Liver (tissue), 9 donors: Measurements from ENCODE around the gene ADARB1. TPM values are rescaled to one million over a fixed set of nuclear protein-coding genes. Genes with fewer than 3 reads are reported as not detected.

Experiments
- DNase-seq: peaks from one replicate; pipeline ENCODE4 v3.0.0-alpha.2; 2017; ENCODE audit warnings: low spot score
- H3K27ac ChIP-seq, 2 donors: one replicate each; pipeline ENCODE4 v1.7.0; 2013; ENCODE audit warnings: inconsistent platforms in 2 of 2, low read length in 2 of 2, control low read depth in 1 of 2, low read depth in 1 of 2, mild to moderate bottlenecking in 1 of 2
- H3K27me3 ChIP-seq, 4 donors: one replicate each; pipeline versions ENCODE4 v1.6.1 to v1.7.0; 2013; ENCODE audit warnings: low read length in 3 of 4, inconsistent platforms in 1 of 4, mild to moderate bottlenecking in 1 of 4, moderate library complexity in 1 of 4; ENCODE audit not compliant: control insufficient read depth in 4 of 4, insufficient read depth in 4 of 4
- H3K36me3 ChIP-seq, 4 donors: one replicate each; pipeline versions ENCODE4 v1.6.1 to v1.7.0; 2013; ENCODE audit warnings: low read length in 3 of 4, mild to moderate bottlenecking in 3 of 4, low read depth in 1 of 4, moderate library complexity in 1 of 4; ENCODE audit not compliant: control insufficient read depth in 4 of 4, insufficient read depth in 3 of 4
- H3K4me1 ChIP-seq, 4 donors: one replicate each; pipeline versions ENCODE4 v1.6.1 to v1.7.0; 2013; ENCODE audit warnings: low read length in 3 of 4, mild to moderate bottlenecking in 3 of 4, moderate library complexity in 1 of 4; ENCODE audit not compliant: control insufficient read depth in 4 of 4, insufficient read depth in 4 of 4
- H3K4me3 ChIP-seq, 3 donors: one replicate each; pipeline versions ENCODE4 v1.6.1 to v1.7.0; 2013; ENCODE audit warnings: low read length in 3 of 3, control low read depth in 1 of 3, low read depth in 1 of 3, mild to moderate bottlenecking in 1 of 3
- H3K9ac ChIP-seq, 2 donors: one replicate each; pipeline ENCODE4 v1.7.0; 2013; ENCODE audit warnings: low read length in 2 of 2, mild to moderate bottlenecking in 2 of 2, moderate library complexity in 2 of 2, control low read depth in 1 of 2, low read depth in 1 of 2
- H3K9me3 ChIP-seq, 4 donors: one replicate each; pipeline versions ENCODE4 v1.6.1 to v1.7.0; 2013; ENCODE audit warnings: low read length in 3 of 4; ENCODE audit not compliant: control insufficient read depth in 4 of 4
- ATF3 ChIP-seq: IDR thresholded peaks from 2 replicates; pipeline ENCODE4 v1.6.1; 2016; ENCODE audit warnings: antibody characterized with exemption
- CTCF ChIP-seq: fragments of 150-350 bp; IDR thresholded peaks from 2 replicates; pipeline ENCODE4 v1.5.1; 2017; ENCODE audit warnings: improper control_type of control experiment, low read depth, low read length; ENCODE audit not compliant: missing input control
- EGR1 ChIP-seq, 2 donors: IDR thresholded peaks; 2 replicates each; pipeline ENCODE4 v1.6.1; 2016 to 2018; ENCODE audit warnings: antibody characterized with exemption in 2 of 2, low read depth in 2 of 2
- FOXA1 ChIP-seq: IDR thresholded peaks from 2 replicates; pipeline ENCODE4 v1.6.1; 2016; ENCODE audit warnings: antibody characterized with exemption
- FOXA2 ChIP-seq: IDR thresholded peaks from 2 replicates; pipeline ENCODE4 v1.6.1; 2016; ENCODE audit warnings: antibody characterized with exemption
- GABPA ChIP-seq, 2 donors: IDR thresholded peaks in 1 of 2; conservative IDR thresholded peaks in 1 of 2; 2 replicates each; pipeline ENCODE4 v1.6.1; 2016; ENCODE audit warnings: antibody characterized with exemption in 2 of 2, mild to moderate bottlenecking in 1 of 2, moderate library complexity in 1 of 2
- HNF4A ChIP-seq, 2 donors: conservative IDR thresholded peaks; 2 replicates each; pipeline ENCODE4 v1.6.1; 2016; ENCODE audit warnings: antibody characterized with exemption in 2 of 2, mild to moderate bottlenecking in 2 of 2
- HNF4G ChIP-seq: IDR thresholded peaks from 2 replicates; pipeline ENCODE4 v1.6.1; 2016; ENCODE audit warnings: antibody characterized with exemption
- JUND ChIP-seq, 2 donors: IDR thresholded peaks; 2 replicates each; pipeline ENCODE4 v1.6.1; 2016; ENCODE audit warnings: antibody characterized with exemption in 2 of 2
- MAX ChIP-seq: IDR thresholded peaks from 2 replicates; pipeline ENCODE4 v1.6.1; 2016; ENCODE audit warnings: antibody characterized with exemption
- NR2F2 ChIP-seq: IDR thresholded peaks from 2 replicates; pipeline ENCODE4 v1.6.1; 2016; ENCODE audit warnings: antibody characterized with exemption
- RAD21 ChIP-seq, 2 donors: IDR thresholded peaks; 2 replicates each; pipeline ENCODE4 v1.6.1; 2016; ENCODE audit warnings: antibody characterized with exemption in 2 of 2, mild to moderate bottlenecking in 2 of 2
- REST ChIP-seq: IDR thresholded peaks from 2 replicates; pipeline ENCODE4 v1.6.1; 2016; ENCODE audit warnings: antibody characterized with exemption, mild to moderate bottlenecking
- RXRA ChIP-seq, 2 donors: IDR thresholded peaks; 2 replicates each; pipeline ENCODE4 v1.6.1; 2017 to 2018; ENCODE audit warnings: antibody characterized with exemption in 2 of 2, mild to moderate bottlenecking in 1 of 2
- SP1 ChIP-seq: IDR thresholded peaks from 2 replicates; pipeline ENCODE4 v1.6.1; 2018; ENCODE audit warnings: antibody characterized with exemption, mild to moderate bottlenecking
- TAF1 ChIP-seq: conservative IDR thresholded peaks from 2 replicates; pipeline ENCODE4 v1.6.1; 2016; ENCODE audit warnings: antibody characterized with exemption, mild to moderate bottlenecking
- YY1 ChIP-seq: IDR thresholded peaks from 2 replicates; pipeline ENCODE4 v1.6.1; 2016; ENCODE audit warnings: antibody characterized with exemption, mild to moderate bottlenecking
- ZBTB33 ChIP-seq: IDR thresholded peaks from 2 replicates; pipeline ENCODE4 v1.6.1; 2016; ENCODE audit warnings: antibody characterized with exemption
- WGBS: extraction: QIAGEN DNeasy Blood & Tissue Kit; methylation state at CpG from one replicate; pipeline ENCODE4 v1.1.7; 2013; 5-methylcytosine and 5-hydroxymethylcytosine counted together
- polyA plus RNA-seq, 2 donors: library from polyadenylated mRNA; stranded (reverse) in 1 of 2; unstranded in 1 of 2; fragments of 200-250 nt in 1 of 2; fragments of >200 nt in 1 of 2; fragmentation: Nextera tagmentation in 1 of 2; extraction: Ambion mirVana in 1 of 2; gene quantifications; one replicate each; pipeline versions ENCODE4 v1.2.1 to v1.2.3, GENCODE V29; 2013 to 2015
- total RNA-seq, 2 donors: library from RNA; depleted of rRNA; stranded (reverse); fragments of >200 nt; gene quantifications; one replicate each; pipeline ENCODE4 v1.2.3, GENCODE V29; 2014
- donor health status: healthy.
- donor health status: healthy.
- donor health status: healthy.
- donor health status: healthy.
- donor health status: healthy.

Gene ADARB1
- total and polyA plus RNA-seq, 4 donors, result 1.6 to 7.8 (median 2.9) TPM

- no peak overlapping the region for H3K4me3 ChIP-seq
- no peak overlapping the region for H3K9ac ChIP-seq
- no peak for TF ChIP-seq HNF4A (conservative IDR thresholded peaks at IDR 0.05)
- TF ChIP-seq NR2F2, result no peak
- no peak for TF ChIP-seq FOXA1
- no peak for TF ChIP-seq MAX
- no peak for TF ChIP-seq HNF4G
- no peak for TF ChIP-seq ZBTB33
- TF ChIP-seq TAF1, result no peak
- TF ChIP-seq GABPA (IDR thresholded peaks at IDR 0.05 in 1 of 2, conservative IDR thresholded peaks at IDR 0.05 in 1 of 2), result no peak
- no peak for TF ChIP-seq FOXA2
- no peak for TF ChIP-seq ATF3
- no peak for TF ChIP-seq RXRA (IDR thresholded peaks at IDR 0.05)
- no peak for TF ChIP-seq EGR1 (IDR thresholded peaks at IDR 0.05; ENCODE audit: low read depth in 2 of 2)
- TF ChIP-seq CTCF, result no peak
- no peak for TF ChIP-seq SP1
- no peak for TF ChIP-seq REST
- no peak for TF ChIP-seq RAD21 (IDR thresholded peaks at IDR 0.05)
- TF ChIP-seq JUND (IDR thresholded peaks at IDR 0.05), result no peak
- no peak for TF ChIP-seq YY1
- no peaks in the 10 kb centered on the region for H3K9me3 ChIP-seq
- H3K27me3 ChIP-seq, result no peaks in the 10 kb centered on the region
- no peaks in the 10 kb centered on the region for H3K4me1 ChIP-seq
- H3K36me3 ChIP-seq, result no peaks in the 10 kb centered on the region
- no peak for DNase-seq
- WGBS, result 91% methylated on average over 6 of the region's 6 CpGs
- H3K27ac ChIP-seq, result no peak overlapping the region
These were observed 42.9 kb downstream of the ADARB1 start for GRCh38 chr21:45117314-45117713.

GRCh38 chr21:45118099-45118498 is 43.7 kb downstream of the ADARB1 start:
- DNase-seq, result no peak
- Histone ChIP-seq H3K9me3 (no peaks in the 10 kb centered on the region), H3K36me3 (no peaks in the 10 kb centered on the region), H3K4me1 (no peaks in the 10 kb centered on the region), H3K9ac (no peak overlapping the region), H3K4me3 (no peak overlapping the region), H3K27ac (no peak overlapping the region), H3K27me3 (no peaks in the 10 kb centered on the region)
- WGBS, result 99% methylated on average over 2 of the region's 2 CpGs
- no peak for TF ChIP-seq ATF3
- no peak for TF ChIP-seq CTCF
- no peak for TF ChIP-seq MAX
- no peak for TF ChIP-seq GABPA (IDR thresholded peaks at IDR 0.05 in 1 of 2, conservative IDR thresholded peaks at IDR 0.05 in 1 of 2)
- TF ChIP-seq YY1, result no peak
- no peak for TF ChIP-seq REST
- TF ChIP-seq JUND (IDR thresholded peaks at IDR 0.05), result no peak
- TF ChIP-seq NR2F2, result no peak
- TF ChIP-seq HNF4G, result no peak
- TF ChIP-seq TAF1, result no peak
